CD4-positive, alpha-beta T cell (primary cell): Measurements from ENCODE around the gene FBXO30. TPM values are rescaled to one million over a fixed set of nuclear protein-coding genes. Genes with fewer than 3 reads are reported as not detected.

Experiments used
- ATAC-seq: fragments of 200-7000 bp; cut with Tn5 transposase; one replicate; pipeline ENCODE4 v1.10.0; 2022; ENCODE audit warnings: mild to moderate bottlenecking; ENCODE audit not compliant: poor library complexity
- CTCF ChIA-PET: fragments of 350-600 bp; sonication (Branson Sonifier 250); formaldehyde crosslinking; loops from one replicate; lab custom pipeline; 2021; ENCODE audit warnings: antibody characterized with exemption, inconsistent platforms; lab: Charles Lee
- POLR2A ChIA-PET: fragments of 350-600 bp; sonication (Branson Sonifier 250); formaldehyde crosslinking; loops from one replicate; lab custom pipeline; 2021; ENCODE audit warnings: antibody characterized with exemption, inconsistent platforms; lab: Charles Lee
- DNase-seq, 14 experiments: peaks; one replicate each; pipeline ENCODE4 v3.0.0-alpha.2; 2013 to 2020; ENCODE audit warnings: mixed read lengths in 2 of 14
- H3K27ac ChIP-seq, 2 donors: one replicate each; pipeline versions ENCODE4 v1.5.1 to v1.7.0; 2013; ENCODE audit warnings: low read length in 2 of 2, low read depth in 1 of 2, mild to moderate bottlenecking in 1 of 2
- H3K27me3 ChIP-seq, 2 experiments: 1 replicate in 1 of 2; 2 replicates in 1 of 2; pipeline versions ENCODE4 v1.6.1 to v1.7.0; 2013; ENCODE audit warnings: low read length in 2 of 2, control low read depth in 1 of 2, mild to moderate bottlenecking in 1 of 2, moderate library complexity in 1 of 2; ENCODE audit not compliant: insufficient read depth in 2 of 2, control insufficient read depth in 1 of 2
- H3K36me3 ChIP-seq: one replicate; pipeline ENCODE4 v1.6.1; 2013; ENCODE audit warnings: low read length, control low read depth; ENCODE audit not compliant: insufficient read depth
- H3K4me1 ChIP-seq: one replicate; pipeline ENCODE4 v1.6.1; 2013; ENCODE audit warnings: low read length, control low read depth; ENCODE audit not compliant: insufficient read depth
- H3K4me3 ChIP-seq: one replicate; pipeline ENCODE4 v1.5.1; 2013; ENCODE audit warnings: mild to moderate bottlenecking, low read length, moderate library complexity
- H3K9me3 ChIP-seq, 2 experiments: 1 replicate in 1 of 2; 2 replicates in 1 of 2; pipeline versions ENCODE4 v1.6.1 to v1.7.0; 2013; ENCODE audit warnings: low read length in 2 of 2, mild to moderate bottlenecking in 2 of 2, control low read depth in 1 of 2, moderate library complexity in 1 of 2; ENCODE audit not compliant: control insufficient read depth in 1 of 2, insufficient read depth in 1 of 2
- H3K27ac Mint-ChIP-seq: one replicate; pipeline ENCODE4 v1.8.0; 2020; ENCODE audit warnings: mixed read lengths
- H3K27me3 Mint-ChIP-seq: one replicate; pipeline ENCODE4 v1.8.0; 2021; ENCODE audit warnings: mixed read lengths
- H3K36me3 Mint-ChIP-seq: one replicate; pipeline ENCODE4 v1.8.0; 2021; ENCODE audit warnings: low read depth, mixed read lengths
- H3K4me1 Mint-ChIP-seq: one replicate; pipeline ENCODE4 v1.8.0; 2021; ENCODE audit warnings: low read depth, mixed read lengths
- H3K4me3 Mint-ChIP-seq: one replicate; pipeline ENCODE4 v1.8.0; 2020; ENCODE audit warnings: mild to moderate bottlenecking, mixed read lengths
- H3K9me3 Mint-ChIP-seq: one replicate; pipeline ENCODE4 v1.8.0; 2020; ENCODE audit warnings: mixed read lengths
- intact Hi-C, 2 experiments: fragments of 100-400 bp; cut with DNase I in 1 of 2; cut with micrococcal nuclease in 1 of 2; formaldehyde crosslinking; loops; one replicate each; pipeline versions ENCODE4 v1.15.1 to v1.9.0; 2023 to 2025; cut with DNase I, micrococcal nuclease
- total RNA-seq, 174 experiments: library from RNA in 2 of 174; stranded (reverse) in 2 of 174; gene quantifications; one replicate each; pipeline ENCODE4 v1.2.3 and lab custom pipeline; 2021 to 2026
- TF ChIP-seq, protein P1 (sequence below): fragments of 200-600 bp; IDR thresholded peaks from one replicate; pipeline ENCODE4 v1.8.0; 2022; ENCODE audit warnings: antibody characterized with exemption, mild to moderate bottlenecking

Gene FBXO30
- total RNA-seq, 2 experiments from 2014 or later: 1.3 to 1.4 TPM

DNA sequence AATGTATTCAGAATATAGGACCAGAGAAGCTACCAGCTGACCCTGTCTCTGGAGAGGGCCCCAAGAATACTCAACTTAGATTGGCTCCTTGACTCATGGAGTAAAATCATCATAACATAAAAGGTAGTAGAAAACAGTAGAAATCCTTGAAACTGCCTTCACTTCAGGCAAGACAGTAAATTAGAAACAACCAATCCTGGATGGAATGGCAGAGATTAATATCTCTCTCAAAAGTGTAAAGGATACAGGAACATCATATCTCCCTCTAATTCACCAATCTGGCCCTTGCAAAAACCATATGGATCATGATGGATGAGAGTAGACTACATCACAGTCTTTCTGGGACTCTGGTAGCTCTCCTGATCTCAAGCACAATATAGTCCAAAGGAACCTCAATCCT is 58.9 kb downstream of the FBXO30 start:
- no peak overlapping the region for H3K27ac ChIP-seq
- no peaks in the 10 kb centered on the region for H3K9me3 Mint-ChIP-seq
- H3K4me1 ChIP-seq: no peaks in the 10 kb centered on the region
- H3K27me3 ChIP-seq: no peaks in the 10 kb centered on the region
- no peak overlapping the region for H3K4me3 Mint-ChIP-seq
- intact Hi-C loops: no loop called here
- H3K27ac Mint-ChIP-seq: no peak overlapping the region
- TF ChIP-seq, protein P1, sequence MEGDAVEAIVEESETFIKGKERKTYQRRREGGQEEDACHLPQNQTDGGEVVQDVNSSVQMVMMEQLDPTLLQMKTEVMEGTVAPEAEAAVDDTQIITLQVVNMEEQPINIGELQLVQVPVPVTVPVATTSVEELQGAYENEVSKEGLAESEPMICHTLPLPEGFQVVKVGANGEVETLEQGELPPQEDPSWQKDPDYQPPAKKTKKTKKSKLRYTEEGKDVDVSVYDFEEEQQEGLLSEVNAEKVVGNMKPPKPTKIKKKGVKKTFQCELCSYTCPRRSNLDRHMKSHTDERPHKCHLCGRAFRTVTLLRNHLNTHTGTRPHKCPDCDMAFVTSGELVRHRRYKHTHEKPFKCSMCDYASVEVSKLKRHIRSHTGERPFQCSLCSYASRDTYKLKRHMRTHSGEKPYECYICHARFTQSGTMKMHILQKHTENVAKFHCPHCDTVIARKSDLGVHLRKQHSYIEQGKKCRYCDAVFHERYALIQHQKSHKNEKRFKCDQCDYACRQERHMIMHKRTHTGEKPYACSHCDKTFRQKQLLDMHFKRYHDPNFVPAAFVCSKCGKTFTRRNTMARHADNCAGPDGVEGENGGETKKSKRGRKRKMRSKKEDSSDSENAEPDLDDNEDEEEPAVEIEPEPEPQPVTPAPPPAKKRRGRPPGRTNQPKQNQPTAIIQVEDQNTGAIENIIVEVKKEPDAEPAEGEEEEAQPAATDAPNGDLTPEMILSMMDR: no peak
- DNase-seq: no peak
- CTCF ChIA-PET: no interaction called here
- ATAC-seq: no peak
- POLR2A ChIA-PET: no interaction called here
- no peak overlapping the region for H3K4me3 ChIP-seq
- H3K36me3 Mint-ChIP-seq: no peaks in the 10 kb centered on the region
- H3K4me1 Mint-ChIP-seq: no peaks in the 10 kb centered on the region
- no peaks in the 10 kb centered on the region for H3K36me3 ChIP-seq
- H3K9me3 ChIP-seq: no peaks in the 10 kb centered on the region
- peaks cover 10% of the 10 kb centered on the region for H3K27me3 Mint-ChIP-seq

DNA sequence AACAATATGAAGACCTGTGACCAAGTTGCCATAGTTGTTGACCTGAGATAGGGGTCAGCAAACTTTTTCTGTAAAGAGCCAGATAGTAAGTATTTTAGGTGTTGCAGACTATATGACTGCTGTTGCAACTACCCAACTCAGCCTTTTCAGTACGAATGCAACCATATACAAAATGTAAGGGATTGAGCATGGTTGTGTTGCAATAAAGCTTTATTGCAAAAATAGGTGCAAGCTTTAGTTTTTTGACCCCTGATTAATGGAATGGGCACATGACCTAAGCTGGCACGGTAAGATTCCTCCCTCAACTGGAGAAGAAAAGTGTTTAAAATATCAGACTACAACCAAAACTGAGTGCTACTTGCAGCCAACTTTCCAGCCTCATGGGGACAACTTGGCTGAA is 62.0 kb downstream of the FBXO30 start:
- H3K27me3 ChIP-seq: no peaks in the 10 kb centered on the region
- no peaks in the 10 kb centered on the region for H3K36me3 ChIP-seq
- intact Hi-C loops: no loop called here
- no peak for ATAC-seq
- H3K36me3 Mint-ChIP-seq: no peaks in the 10 kb centered on the region
- no peak overlapping the region for H3K27ac ChIP-seq
- H3K9me3 ChIP-seq: no peaks in the 10 kb centered on the region
- no peak for DNase-seq
- H3K4me1 ChIP-seq: no peaks in the 10 kb centered on the region
- TF ChIP-seq, protein P1: no peak
- H3K4me3 ChIP-seq: no peak overlapping the region
- no peak overlapping the region for H3K4me3 Mint-ChIP-seq
- ChIA-PET CTCF (interaction anchor here (1.4 kb wide), 1 partner anchor 9 kb away, joined by 3 read pairs; no protein-coding TSS in a partner anchor), POLR2A (no interaction called here)
- no peaks in the 10 kb centered on the region for H3K4me1 Mint-ChIP-seq
- peaks cover 10% of the 10 kb centered on the region for H3K27me3 Mint-ChIP-seq
- no peaks in the 10 kb centered on the region for H3K9me3 Mint-ChIP-seq
- H3K27ac Mint-ChIP-seq: no peak overlapping the region

DNA sequence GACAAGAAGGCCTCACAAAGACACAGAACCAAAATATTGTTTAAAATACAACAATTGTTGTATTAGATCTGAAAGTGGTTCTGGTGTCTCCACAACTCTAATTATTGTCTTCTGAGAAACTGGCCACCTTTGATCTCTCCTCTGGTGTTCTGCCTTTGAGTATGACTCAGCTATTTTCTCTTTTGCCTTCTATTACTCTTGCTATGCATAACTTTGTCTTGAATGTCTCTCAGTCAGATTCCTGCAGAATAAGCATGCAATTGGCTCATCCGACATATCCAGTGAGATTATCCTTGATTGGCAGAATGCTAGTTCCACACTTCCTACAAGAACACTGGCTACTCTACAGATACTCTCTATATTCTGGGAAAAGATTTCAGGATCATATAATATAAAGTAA is 65.0 kb downstream of the FBXO30 start:
- no peak for DNase-seq
- TF ChIP-seq, protein P1: no peak
- no peaks in the 10 kb centered on the region for H3K27me3 Mint-ChIP-seq
- Histone ChIP-seq H3K4me1 (no peaks in the 10 kb centered on the region), H3K9me3 (no peaks in the 10 kb centered on the region), H3K36me3 (no peaks in the 10 kb centered on the region), H3K4me3 (no peak overlapping the region), H3K27me3 (no peaks in the 10 kb centered on the region), H3K27ac (no peak overlapping the region)
- no peak overlapping the region for H3K27ac Mint-ChIP-seq
- H3K4me3 Mint-ChIP-seq: no peak overlapping the region
- H3K36me3 Mint-ChIP-seq: no peaks in the 10 kb centered on the region
- CTCF ChIA-PET: no interaction called here
- intact Hi-C loops: no loop called here
- no peak for ATAC-seq
- no peaks in the 10 kb centered on the region for H3K9me3 Mint-ChIP-seq
- POLR2A ChIA-PET: no interaction called here
- no peaks in the 10 kb centered on the region for H3K4me1 Mint-ChIP-seq
